K562 (cell line): Measurements from ENCODE around the gene MRPL2. TPM values are rescaled to one million over a fixed set of nuclear protein-coding genes. Genes with fewer than 3 reads are reported as not detected.

Experiments
- ARID2 ChIP-seq: fragments of 450-650 bp; IDR thresholded peaks from 2 replicates; pipeline ENCODE4 v1.6.1; 2017; ENCODE audit warnings: antibody characterized with exemption, mild to moderate bottlenecking
- ATF6 ChIP-seq: sonication (generic); formaldehyde crosslinking; IDR thresholded peaks from 2 replicates; pipeline ENCODE4 v1.4.0; 2020; ENCODE audit warnings: mild to moderate bottlenecking, missing genetic modification reagents
- CHCHD3 ChIP-seq: fragments of 250-450 bp; sonication (Bioruptor Pico); IDR thresholded peaks from 2 replicates; pipeline ENCODE4 v2.1.2; 2022; ENCODE audit warnings: mild to moderate bottlenecking
- CHD4 ChIP-seq: fragments of 200-600 bp; sonication (generic); IDR thresholded peaks from 3 replicates; pipeline ENCODE4 v1.6.1; 2012; ENCODE audit warnings: low read depth, mild to moderate bottlenecking, mixed read lengths, low read length, inconsistent platforms; ENCODE audit not compliant: insufficient read depth, insufficient replicate concordance, poor library complexity, severe bottlenecking
- CSDE1 ChIP-seq, 2 experiments: fragments of 450-650 bp; IDR thresholded peaks; 2 replicates each; pipeline ENCODE4 v1.6.1; 2016; ENCODE audit warnings: mild to moderate bottlenecking in 1 of 2
- HDGF ChIP-seq: fragments of 450-650 bp; IDR thresholded peaks from 2 replicates; pipeline ENCODE4 v1.6.1; 2016
- JUND ChIP-seq, 2 experiments: IDR thresholded peaks; 2 replicates in 1 of 2; 3 replicates in 1 of 2; pipeline ENCODE4 v1.6.1; 2011; ENCODE audit warnings: borderline replicate concordance in 2 of 2, low read depth in 2 of 2, low read length in 2 of 2, improper control_type of control experiment in 1 of 2, missing biosample characterization in 1 of 2, missing genetic modification characterization in 1 of 2, missing genetic modification reagents in 1 of 2
- MCM5 ChIP-seq: fragments of 450-650 bp; IDR thresholded peaks from 2 replicates; pipeline ENCODE4 v1.6.1; 2016; ENCODE audit warnings: low read depth
- PPARD ChIP-seq: fragments of 250-450 bp; sonication (Bioruptor Pico); IDR thresholded peaks from 2 replicates; pipeline ENCODE4 v1.8.0; 2022; ENCODE audit warnings: inconsistent platforms, mild to moderate bottlenecking, moderate library complexity
- RBM14 ChIP-seq: fragments of 200-400 bp; formaldehyde crosslinking; IDR thresholded peaks from 2 replicates; pipeline ENCODE4 v1.6.1; 2018; ENCODE audit warnings: low read depth, mild to moderate bottlenecking, low read length, moderate library complexity, borderline replicate concordance; ENCODE audit not compliant: insufficient read depth
- RBM25 ChIP-seq: fragments of 200-400 bp; formaldehyde crosslinking; IDR thresholded peaks from 2 replicates; pipeline ENCODE4 v1.6.1; 2018; ENCODE audit warnings: low read length, low read depth, moderate library complexity; ENCODE audit not compliant: severe bottlenecking
- SUPT5H ChIP-seq: fragments of 450-650 bp; IDR thresholded peaks from 2 replicates; pipeline ENCODE4 v1.6.1; 2016
- TSHZ1 ChIP-seq: fragments of 250-450 bp; sonication (Bioruptor Pico); IDR thresholded peaks from 2 replicates; pipeline ENCODE4 v1.4.0; 2020; ENCODE audit warnings: mild to moderate bottlenecking, moderate library complexity
- ZFX ChIP-seq: sonication (generic); formaldehyde crosslinking; IDR thresholded peaks from 2 replicates; pipeline ENCODE4 v1.8.0; 2022; ENCODE audit warnings: mild to moderate bottlenecking, missing genetic modification reagents, moderate library complexity
- ZNF133 ChIP-seq: fragments of 250-450 bp; sonication (Bioruptor Pico); IDR thresholded peaks from 2 replicates; pipeline ENCODE4 v1.4.0; 2020; ENCODE audit warnings: mild to moderate bottlenecking
- ZNF197 ChIP-seq: fragments of 200-800 bp; sonication (Bioruptor generic); IDR thresholded peaks from 2 replicates; pipeline ENCODE4 v1.6.1; 2016; ENCODE audit warnings: low read depth, missing genetic modification characterization, missing compliant biosample characterization
- polyA plus RNA-seq, 8 experiments: library from polyadenylated mRNA; depleted of rRNA in 4 of 8; stranded (reverse) in 5 of 8; unstranded in 3 of 8; fragments of >200 nt; fragmentation: Nextera tagmentation in 2 of 8; fragmentation: Illumina TruSeq in 1 of 8; extraction: Ambion mirVana in 2 of 8; extraction: Trizol in 1 of 8; gene quantifications; 2 replicates each; pipeline versions ENCODE4 v1.2.1 to v1.2.3, GENCODE V29; 2011 to 2014; ENCODE audit warnings: inconsistent platforms in 1 of 8, missing spikeins in 1 of 8
- total RNA-seq, 7 experiments: library from RNA; depleted of rRNA in 6 of 7; stranded (reverse); fragments of >200 nt in 6 of 7; fragmentation: Illumina TruSeq in 2 of 7; extraction: Trizol in 2 of 7; gene quantifications; 2 replicates each; pipeline versions ENCODE4 v1.2.1 to v1.2.3, GENCODE V29; 2011 to 2021; ENCODE audit warnings: low replicate concordance in 1 of 7
- TF ChIP-seq, protein P1 (sequence below), 2 experiments: fragments of 450-650 bp; IDR thresholded peaks; 2 replicates each; pipeline ENCODE4 v1.6.1; 2018; ENCODE audit warnings: mild to moderate bottlenecking in 2 of 2, low read depth in 1 of 2; ENCODE audit not compliant: partially characterized antibody in 2 of 2
- TF ChIP-seq, protein P2 (sequence below): sonication (generic); formaldehyde crosslinking; IDR thresholded peaks from 2 replicates; pipeline ENCODE4 v1.5.0; 2020; ENCODE audit warnings: missing genetic modification reagents

MRPL2 gene
- total and polyA plus RNA-seq, 9 of the 15 experiments (the other 6 are each of a cell fraction or from before 2014, with no cell fraction given): 63.1 to 262 (median 121) TPM

- TF ChIP-seq ZNF133 (no peak), TSHZ1 (CRISPR knock-in tag) (no peak), CHCHD3 (CRISPR knock-in tag) (no peak), ZNF197 (CRISPR knock-in tag) (no peak), HDGF (no peak), SUPT5H (peak; percentile 24), CHD4 (no peak), CSDE1 (IDR thresholded peaks at IDR 0.05) (0 out of 4 replicates have a peak, but pooled peaks of 1 of the 2 experiments have one; percentile 70), PPARD (CRISPR knock-in tag) (no peak), ZFX (CRISPR knock-in tag) (no peak), JUND (IDR thresholded peaks at IDR 0.05; ENCODE audit: borderline replicate concordance, low read depth, low read length) (no peak), JUND (tag; IDR thresholded peaks at IDR 0.05; ENCODE audit: borderline replicate concordance, low read depth, low read length) (no peak), RBM14 (no peak), RBM25 (no peak), MCM5 (no peak), ATF6 (no peak), ARID2 (0 out of 2 replicates have a peak, but pooled peaks have one; percentile 40)
- TF ChIP-seq, protein P1, sequence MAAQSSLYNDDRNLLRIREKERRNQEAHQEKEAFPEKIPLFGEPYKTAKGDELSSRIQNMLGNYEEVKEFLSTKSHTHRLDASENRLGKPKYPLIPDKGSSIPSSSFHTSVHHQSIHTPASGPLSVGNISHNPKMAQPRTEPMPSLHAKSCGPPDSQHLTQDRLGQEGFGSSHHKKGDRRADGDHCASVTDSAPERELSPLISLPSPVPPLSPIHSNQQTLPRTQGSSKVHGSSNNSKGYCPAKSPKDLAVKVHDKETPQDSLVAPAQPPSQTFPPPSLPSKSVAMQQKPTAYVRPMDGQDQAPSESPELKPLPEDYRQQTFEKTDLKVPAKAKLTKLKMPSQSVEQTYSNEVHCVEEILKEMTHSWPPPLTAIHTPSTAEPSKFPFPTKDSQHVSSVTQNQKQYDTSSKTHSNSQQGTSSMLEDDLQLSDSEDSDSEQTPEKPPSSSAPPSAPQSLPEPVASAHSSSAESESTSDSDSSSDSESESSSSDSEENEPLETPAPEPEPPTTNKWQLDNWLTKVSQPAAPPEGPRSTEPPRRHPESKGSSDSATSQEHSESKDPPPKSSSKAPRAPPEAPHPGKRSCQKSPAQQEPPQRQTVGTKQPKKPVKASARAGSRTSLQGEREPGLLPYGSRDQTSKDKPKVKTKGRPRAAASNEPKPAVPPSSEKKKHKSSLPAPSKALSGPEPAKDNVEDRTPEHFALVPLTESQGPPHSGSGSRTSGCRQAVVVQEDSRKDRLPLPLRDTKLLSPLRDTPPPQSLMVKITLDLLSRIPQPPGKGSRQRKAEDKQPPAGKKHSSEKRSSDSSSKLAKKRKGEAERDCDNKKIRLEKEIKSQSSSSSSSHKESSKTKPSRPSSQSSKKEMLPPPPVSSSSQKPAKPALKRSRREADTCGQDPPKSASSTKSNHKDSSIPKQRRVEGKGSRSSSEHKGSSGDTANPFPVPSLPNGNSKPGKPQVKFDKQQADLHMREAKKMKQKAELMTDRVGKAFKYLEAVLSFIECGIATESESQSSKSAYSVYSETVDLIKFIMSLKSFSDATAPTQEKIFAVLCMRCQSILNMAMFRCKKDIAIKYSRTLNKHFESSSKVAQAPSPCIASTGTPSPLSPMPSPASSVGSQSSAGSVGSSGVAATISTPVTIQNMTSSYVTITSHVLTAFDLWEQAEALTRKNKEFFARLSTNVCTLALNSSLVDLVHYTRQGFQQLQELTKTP (IDR thresholded peaks at IDR 0.05; ENCODE audit: low read depth in 1 of 2, partially characterized antibody in 2 of 2): no peak
- TF ChIP-seq, protein P2, sequence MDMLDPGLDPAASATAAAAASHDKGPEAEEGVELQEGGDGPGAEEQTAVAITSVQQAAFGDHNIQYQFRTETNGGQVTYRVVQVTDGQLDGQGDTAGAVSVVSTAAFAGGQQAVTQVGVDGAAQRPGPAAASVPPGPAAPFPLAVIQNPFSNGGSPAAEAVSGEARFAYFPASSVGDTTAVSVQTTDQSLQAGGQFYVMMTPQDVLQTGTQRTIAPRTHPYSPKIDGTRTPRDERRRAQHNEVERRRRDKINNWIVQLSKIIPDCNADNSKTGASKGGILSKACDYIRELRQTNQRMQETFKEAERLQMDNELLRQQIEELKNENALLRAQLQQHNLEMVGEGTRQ (CRISPR knock-in tag): no peak
Observed at GRCh38 chr6:43014434-43014909, 44.8 kb downstream of the MRPL2 start (continued).
